KMS-11 (cell line): ENCODE measurements around the gene MYO16.

Experiments used
- H2AFZ ChIP-seq: fragments of 200-600 bp; sonication (generic); 2 replicates; pipeline ENCODE4 v1.6.1; 2016; ENCODE audit warnings: antibody characterized with exemption, mixed run types, low read depth
- H3K27ac ChIP-seq: fragments of 200-600 bp; sonication (generic); 2 replicates; pipeline ENCODE4 v1.6.1; 2016; ENCODE audit warnings: mild to moderate bottlenecking, mixed run types
- H3K27me3 ChIP-seq: fragments of 200-600 bp; sonication (generic); 2 replicates; pipeline ENCODE4 v1.6.1; 2017; ENCODE audit warnings: mild to moderate bottlenecking, low read depth, mixed run types, moderate library complexity; ENCODE audit not compliant: insufficient read depth
- H3K36me3 ChIP-seq: fragments of 200-600 bp; sonication (generic); 2 replicates; pipeline ENCODE4 v1.6.1; 2017; ENCODE audit warnings: mild to moderate bottlenecking, mixed run types; ENCODE audit not compliant: insufficient read depth
- H3K4me1 ChIP-seq: fragments of 200-600 bp; sonication (generic); 2 replicates; pipeline ENCODE4 v1.6.1; 2016; ENCODE audit warnings: mild to moderate bottlenecking, low read depth, mixed run types; ENCODE audit not compliant: poor library complexity, severe bottlenecking
- H3K4me2 ChIP-seq: fragments of 200-600 bp; sonication (generic); 2 replicates; pipeline ENCODE4 v1.7.0; 2016; ENCODE audit warnings: mild to moderate bottlenecking, mixed run types
- H3K4me3 ChIP-seq: fragments of 200-600 bp; sonication (generic); IDR thresholded peaks from 2 replicates; pipeline ENCODE4 v1.6.1; 2017; ENCODE audit warnings: low read depth, low read length, mixed read lengths; ENCODE audit not compliant: insufficient read depth
- H3K79me2 ChIP-seq: fragments of 200-600 bp; sonication (generic); 2 replicates; pipeline ENCODE4 v1.6.1; 2016; ENCODE audit warnings: low read depth, mixed run types; ENCODE audit not compliant: insufficient read depth
- H3K9ac ChIP-seq: fragments of 200-600 bp; sonication (generic); 2 replicates; pipeline ENCODE4 v1.6.1; 2016; ENCODE audit warnings: mild to moderate bottlenecking, mixed run types
- H4K20me1 ChIP-seq: fragments of 200-600 bp; sonication (generic); 2 replicates; pipeline ENCODE4 v1.6.1; 2016; ENCODE audit warnings: mild to moderate bottlenecking, mixed run types; ENCODE audit not compliant: insufficient read depth
- TF ChIP-seq, protein P1 (sequence below): fragments of 200-600 bp; sonication (generic); conservative IDR thresholded peaks from 2 replicates; pipeline ENCODE4 v1.6.1; 2017; ENCODE audit warnings: low read depth, mild to moderate bottlenecking, antibody characterized with exemption, low read length, moderate library complexity, mixed read lengths

Gene MYO16

GRCh38 chr13:109123971-109124370 is 494.6 kb downstream of the MYO16 start:
- H3K79me2 ChIP-seq: no peaks in the 10 kb centered on the region
- no peaks in the 10 kb centered on the region for H3K36me3 ChIP-seq
- no peaks in the 10 kb centered on the region for H3K27me3 ChIP-seq
- no peak overlapping the region for H3K4me2 ChIP-seq
- H4K20me1 ChIP-seq: no peaks in the 10 kb centered on the region
- no peak overlapping the region for H2AFZ ChIP-seq
- no peak overlapping the region for H3K27ac ChIP-seq
- no peak overlapping the region for H3K4me3 ChIP-seq
- H3K9ac ChIP-seq: no peak overlapping the region
- TF ChIP-seq, protein P1, sequence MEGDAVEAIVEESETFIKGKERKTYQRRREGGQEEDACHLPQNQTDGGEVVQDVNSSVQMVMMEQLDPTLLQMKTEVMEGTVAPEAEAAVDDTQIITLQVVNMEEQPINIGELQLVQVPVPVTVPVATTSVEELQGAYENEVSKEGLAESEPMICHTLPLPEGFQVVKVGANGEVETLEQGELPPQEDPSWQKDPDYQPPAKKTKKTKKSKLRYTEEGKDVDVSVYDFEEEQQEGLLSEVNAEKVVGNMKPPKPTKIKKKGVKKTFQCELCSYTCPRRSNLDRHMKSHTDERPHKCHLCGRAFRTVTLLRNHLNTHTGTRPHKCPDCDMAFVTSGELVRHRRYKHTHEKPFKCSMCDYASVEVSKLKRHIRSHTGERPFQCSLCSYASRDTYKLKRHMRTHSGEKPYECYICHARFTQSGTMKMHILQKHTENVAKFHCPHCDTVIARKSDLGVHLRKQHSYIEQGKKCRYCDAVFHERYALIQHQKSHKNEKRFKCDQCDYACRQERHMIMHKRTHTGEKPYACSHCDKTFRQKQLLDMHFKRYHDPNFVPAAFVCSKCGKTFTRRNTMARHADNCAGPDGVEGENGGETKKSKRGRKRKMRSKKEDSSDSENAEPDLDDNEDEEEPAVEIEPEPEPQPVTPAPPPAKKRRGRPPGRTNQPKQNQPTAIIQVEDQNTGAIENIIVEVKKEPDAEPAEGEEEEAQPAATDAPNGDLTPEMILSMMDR: no peak
- no peaks in the 10 kb centered on the region for H3K4me1 ChIP-seq

DNA sequence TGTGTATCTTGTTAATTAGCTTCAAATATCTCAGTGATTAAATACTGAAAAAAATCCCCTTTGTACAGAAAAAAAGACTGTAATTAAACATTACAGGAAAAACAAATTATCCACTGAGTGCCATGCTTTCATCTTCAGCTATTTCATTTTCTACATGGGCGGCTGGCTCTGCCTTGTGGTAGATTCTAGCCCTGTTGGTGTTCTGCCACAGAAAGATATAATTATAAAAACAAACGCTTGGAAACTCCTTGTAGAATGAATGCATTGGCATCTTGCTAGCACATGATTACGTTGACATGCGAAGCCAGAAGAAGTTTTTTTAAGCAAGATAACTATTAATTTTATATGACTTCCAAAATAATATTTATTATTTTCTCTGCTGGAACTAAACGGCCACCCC is 496.8 kb downstream of the MYO16 start:
- H3K4me3 ChIP-seq: no peak overlapping the region
- no peak overlapping the region for H3K27ac ChIP-seq
- H2AFZ ChIP-seq: no peak overlapping the region
- no peaks in the 10 kb centered on the region for H3K79me2 ChIP-seq
- TF ChIP-seq, protein P1: no peak
- H3K4me1 ChIP-seq: no peaks in the 10 kb centered on the region
- H3K36me3 ChIP-seq: no peaks in the 10 kb centered on the region
- no peaks in the 10 kb centered on the region for H3K27me3 ChIP-seq
- no peak overlapping the region for H3K4me2 ChIP-seq
- no peak overlapping the region for H3K9ac ChIP-seq
- H4K20me1 ChIP-seq: no peaks in the 10 kb centered on the region

DNA sequence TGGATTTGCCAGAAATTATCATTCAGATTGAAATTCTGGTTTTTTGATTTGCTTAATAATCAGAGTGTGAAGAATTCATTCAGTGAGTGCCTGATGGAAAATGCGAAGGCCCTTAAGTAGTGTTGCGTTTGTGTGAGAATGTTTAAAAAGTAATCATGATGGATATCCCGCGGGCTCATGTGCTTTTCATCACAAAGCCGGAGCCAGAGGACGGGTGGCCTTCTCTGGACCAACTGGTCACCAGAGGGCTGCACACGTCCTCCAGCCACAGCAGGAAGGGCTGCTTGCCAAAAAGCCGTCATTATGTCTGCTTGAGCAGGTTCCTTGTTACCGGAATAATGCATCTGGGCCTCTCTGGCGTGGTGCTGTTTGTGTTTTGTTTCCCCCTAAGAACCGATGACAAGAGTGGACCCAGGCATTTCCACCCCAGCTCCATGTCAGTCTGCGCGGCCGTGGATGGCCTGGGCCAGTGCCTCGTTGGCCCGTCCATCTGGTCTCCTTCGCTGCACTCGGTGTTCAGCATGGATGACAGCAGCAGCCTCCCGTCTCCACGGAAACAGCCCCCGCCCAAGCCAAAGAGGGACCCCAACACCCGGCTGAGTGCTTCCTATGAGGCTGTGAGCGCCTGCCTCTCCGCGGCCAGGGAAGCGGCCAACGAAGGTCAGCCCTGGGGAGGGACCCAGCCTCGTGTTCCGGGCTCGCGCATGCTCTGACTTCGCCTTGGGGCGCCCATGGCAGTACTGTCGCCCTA is 497.7 kb downstream of the MYO16 start:
- H3K4me1 ChIP-seq: no peaks in the 10 kb centered on the region
- no peak overlapping the region for H3K4me3 ChIP-seq
- TF ChIP-seq, protein P1: no peak
- no peaks in the 10 kb centered on the region for H4K20me1 ChIP-seq
- H3K36me3 ChIP-seq: no peaks in the 10 kb centered on the region
- no peak overlapping the region for H2AFZ ChIP-seq
- H3K9ac ChIP-seq: no peak overlapping the region
- H3K4me2 ChIP-seq: no peak overlapping the region
- no peaks in the 10 kb centered on the region for H3K27me3 ChIP-seq
- no peak overlapping the region for H3K27ac ChIP-seq
- no peaks in the 10 kb centered on the region for H3K79me2 ChIP-seq

GRCh38 chr13:109128121-109128520 is 498.7 kb downstream of the MYO16 start:
- TF ChIP-seq, protein P1: no peak
- Histone ChIP-seq H2AFZ (no peak overlapping the region), H3K4me1 (no peaks in the 10 kb centered on the region), H3K4me2 (no peak overlapping the region), H3K4me3 (no peak overlapping the region), H3K27me3 (no peaks in the 10 kb centered on the region), H3K79me2 (no peaks in the 10 kb centered on the region), H3K9ac (no peak overlapping the region), H3K36me3 (no peaks in the 10 kb centered on the region), H3K27ac (no peak overlapping the region), H4K20me1 (no peaks in the 10 kb centered on the region)
